ENCODE data around the gene FETUB.
"Not testable (repeated sequence)": the region's sequence is repeated elsewhere in the genome, so short reads cannot be mapped to it uniquely, and the experiment has no call there.

The FETUB gene

GRCh38 chr3:186683979-186684378, 43.8 kb downstream of the FETUB start:
- no peak for DNase-seq

DNA sequence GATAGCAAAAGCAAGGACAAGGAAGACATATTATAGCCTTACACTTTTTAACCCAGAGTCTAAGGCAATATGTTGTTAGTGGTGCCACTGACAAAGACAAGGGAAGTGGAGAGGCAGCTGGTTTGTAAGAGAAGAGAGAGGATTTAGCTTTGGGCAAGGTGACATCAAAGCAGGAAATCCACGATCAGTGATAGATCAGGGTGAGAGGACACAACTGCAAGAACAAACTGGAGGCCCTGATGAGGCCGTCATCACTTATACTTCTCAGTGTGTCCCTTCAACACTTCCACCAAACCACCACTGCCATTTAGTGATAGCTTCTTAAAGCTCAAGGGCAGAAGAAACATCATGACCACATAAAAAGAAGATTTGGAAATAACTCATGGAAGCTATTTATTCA, 46.3 kb downstream of the FETUB start:
- DNase-seq = not testable (repeated sequence)

DNA sequence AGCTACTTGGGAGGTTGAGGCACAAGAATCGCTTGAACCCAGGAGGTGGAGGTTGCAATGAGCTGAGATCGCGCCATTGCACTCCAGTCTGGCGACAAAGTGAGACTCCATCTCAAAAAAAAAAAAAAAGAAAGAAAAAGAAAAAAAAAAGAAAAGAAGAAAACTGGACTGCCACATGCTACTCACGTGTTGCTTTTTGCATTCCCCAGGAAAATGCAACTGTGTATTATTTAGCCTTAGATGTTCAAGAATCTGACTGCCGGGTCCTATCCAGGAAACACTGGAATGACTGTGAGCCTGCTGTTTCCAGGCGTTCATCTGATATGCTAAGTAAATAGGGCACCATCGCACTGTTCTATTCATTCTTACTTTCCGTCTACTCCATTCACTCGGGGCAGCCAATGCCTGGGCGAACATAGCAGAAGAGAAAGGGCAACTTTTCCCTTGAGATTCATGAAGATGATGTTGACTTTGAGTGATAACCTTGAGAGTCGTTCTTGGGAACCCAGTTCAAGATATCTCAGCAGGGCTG, 47.0 kb downstream of the FETUB start:
- no peak for DNase-seq

GRCh38 chr3:186690304-186690703, 50.1 kb downstream of the FETUB start:
- not testable (repeated sequence) for DNase-seq

- DNase-seq = no peak
Observed at GRCh38 chr3:186691676-186692075, 51.5 kb downstream of the FETUB start.

- DNase-seq = no peak
Observed at GRCh38 chr3:186693843-186694242, 53.6 kb downstream of the FETUB start.

DNA sequence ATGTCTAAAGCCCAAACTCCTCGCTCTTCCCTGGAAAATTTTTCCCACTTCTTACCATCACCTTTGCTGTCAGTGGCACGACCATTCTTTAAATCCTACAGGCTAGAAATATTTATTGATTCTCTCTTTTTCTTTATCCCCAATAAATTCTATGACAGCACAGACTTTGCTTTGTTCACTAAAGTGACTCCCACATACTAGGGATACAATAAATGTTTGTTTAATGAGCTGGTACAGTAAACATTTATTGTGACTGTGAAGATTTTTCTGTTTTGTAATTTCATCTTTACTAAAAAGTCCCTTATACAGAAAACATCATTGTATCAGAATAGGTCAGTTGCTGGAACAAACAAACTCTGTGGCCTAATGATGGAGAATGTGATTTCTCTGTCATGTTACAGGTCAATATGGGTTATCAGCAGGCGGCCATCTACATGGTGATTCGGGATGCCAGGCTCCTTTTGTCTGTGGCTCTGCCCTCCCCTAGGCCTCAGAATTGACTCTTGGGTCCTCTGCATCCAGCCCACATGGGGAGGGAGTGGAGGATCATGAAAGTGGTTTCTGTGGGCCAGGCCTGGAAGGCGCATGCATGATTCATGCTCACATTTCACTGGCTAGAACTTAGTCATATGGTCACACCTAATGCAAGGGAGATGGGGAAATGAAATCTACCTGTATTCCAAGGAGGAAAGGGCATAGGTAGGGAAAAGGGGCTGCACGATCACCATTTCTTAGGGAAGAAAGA, 54.3 kb downstream of the FETUB start:
- no peak for DNase-seq

DNA sequence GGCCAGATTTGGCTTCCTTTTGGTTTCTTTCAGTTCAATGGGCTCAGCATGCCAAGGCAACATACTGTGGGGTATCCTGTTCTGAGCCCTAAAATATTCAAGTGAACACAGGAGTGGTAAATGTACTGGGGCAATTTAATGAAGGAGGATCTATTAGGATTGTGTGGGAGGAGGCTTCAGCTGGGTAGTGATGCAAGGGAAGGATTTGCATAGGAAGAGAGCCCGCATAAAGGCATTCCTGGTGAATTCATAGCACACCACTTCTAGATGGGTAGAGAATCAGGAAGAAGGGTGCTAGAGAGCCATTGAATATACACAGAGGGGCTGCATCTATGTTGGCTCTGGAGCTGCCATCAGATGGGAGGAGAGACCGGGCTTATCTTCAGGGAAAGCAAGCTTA, 56.3 kb downstream of the FETUB start:
- DNase-seq = no peak

DNA sequence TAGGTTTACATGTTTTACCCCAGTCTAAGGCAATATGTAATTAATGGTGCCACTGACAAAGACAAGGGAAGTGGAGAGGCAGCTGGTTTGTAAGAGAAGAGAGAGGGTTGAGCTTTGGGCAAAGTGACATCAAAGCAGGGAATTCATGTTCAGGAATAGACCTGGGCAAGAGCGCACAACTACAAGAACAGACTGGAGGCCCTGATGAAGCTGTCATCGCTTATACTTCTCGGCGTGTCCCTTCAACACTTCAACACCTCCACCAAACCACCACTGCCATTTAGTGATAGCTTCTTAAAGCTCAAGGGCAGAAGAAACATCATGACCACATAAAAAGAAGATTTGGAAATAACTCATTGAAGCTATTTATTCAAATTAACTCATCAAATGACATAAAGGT, 57.3 kb downstream of the FETUB start:
- DNase-seq = no peak

GRCh38 chr3:186700267-186700666, 60.1 kb downstream of the FETUB start:
- DNase-seq = no peak

GRCh38 chr3:186702451-186702850, 62.3 kb downstream of the FETUB start:
- not testable (repeated sequence) for DNase-seq
